Panc1 (cell line): ENCODE results near the gene MAPK11. TPM values are rescaled to one million over a fixed set of nuclear protein-coding genes. Genes with fewer than 3 reads are reported as not detected.
A peak's percentile ranks its signal among the peaks of the same experiment; 100 is the strongest.

Experiments
- ATAC-seq: fragments of 200-7000 bp; cut with Tn5 transposase; 2 replicates; pipeline ENCODE4 v1.9.1; 2020; ENCODE audit warnings: mild to moderate bottlenecking, moderate library complexity
- BruUV-seq: library from RNA; stranded (reverse); fragments of 400-500 nt; replicated peaks from 2 replicates; lab custom pipeline; 2021; lab: Mats Ljungman, UMichigan
- CTCF ChIA-PET: fragments of 300-600 bp; sonication (Branson Sonifier 250); formaldehyde crosslinking; loops from one replicate; lab custom pipeline; 2022; ENCODE audit warnings: antibody characterized with exemption; lab: Charles Lee
- POLR2A ChIA-PET: fragments of 300-600 bp; sonication (Branson Sonifier 250); formaldehyde crosslinking; loops from one replicate; lab custom pipeline; 2022; ENCODE audit warnings: antibody characterized with exemption; lab: Charles Lee
- DNase-seq: peaks from one replicate; pipeline ENCODE4 v3.0.0-alpha.2; 2010; ENCODE audit warnings: low read depth, low spot score
- H3K27ac ChIP-seq: 2 replicates; pipeline ENCODE4 v1.5.1; 2011; ENCODE audit warnings: mild to moderate bottlenecking, low read length, inconsistent platforms
- H3K27me3 ChIP-seq: fragments of 200-500 bp; sonication (Bioruptor generic); 2 replicates; pipeline ENCODE4 v1.6.0; 2014; ENCODE audit warnings: low read length, inconsistent platforms; ENCODE audit not compliant: control insufficient read depth, insufficient read depth
- H3K36me3 ChIP-seq: fragments of 200-500 bp; sonication (Bioruptor generic); 2 replicates; pipeline ENCODE4 v1.5.1; 2014; ENCODE audit warnings: inconsistent platforms, mild to moderate bottlenecking, low read length, moderate library complexity; ENCODE audit not compliant: control insufficient read depth, insufficient read depth
- H3K4me1 ChIP-seq: 2 replicates; pipeline ENCODE4 v1.5.1; 2011; ENCODE audit warnings: inconsistent platforms, mild to moderate bottlenecking, low read length, moderate library complexity; ENCODE audit not compliant: control insufficient read depth, insufficient read depth
- H3K4me3 ChIP-seq, 2 experiments: 2 replicates each; pipeline ENCODE4 v1.5.1; 2011 to 2012; ENCODE audit warnings: low read depth in 2 of 2, low read length in 2 of 2, mild to moderate bottlenecking in 2 of 2, inconsistent platforms in 1 of 2, moderate library complexity in 1 of 2
- H3K9me3 ChIP-seq: fragments of 200-500 bp; sonication (Bioruptor generic); 2 replicates; pipeline ENCODE4 v1.5.1; 2014; ENCODE audit warnings: low read depth, mild to moderate bottlenecking, inconsistent platforms, low read length, moderate library complexity; ENCODE audit not compliant: control insufficient read depth, insufficient read depth
- CTCF ChIP-seq: fragments of 450-650 bp; IDR thresholded peaks from 2 replicates; pipeline ENCODE4 v1.5.1; 2017; ENCODE audit warnings: mild to moderate bottlenecking
- POLR2AphosphoS5 ChIP-seq: IDR thresholded peaks from 2 replicates; pipeline ENCODE4 v1.6.1; 2012; ENCODE audit warnings: mild to moderate bottlenecking, low read depth, low read length, moderate library complexity
- SIN3A ChIP-seq: IDR thresholded peaks from 2 replicates; pipeline ENCODE4 v1.6.1; 2012; ENCODE audit warnings: low read depth, mild to moderate bottlenecking, low read length, moderate library complexity, borderline replicate concordance; ENCODE audit not compliant: insufficient read depth
- TCF7L2 ChIP-seq: IDR thresholded peaks from 2 replicates; pipeline ENCODE4 v1.6.1; 2011; ENCODE audit warnings: mild to moderate bottlenecking, low read depth, low read length, inconsistent platforms
- in situ Hi-C: cut with HindIII; loops from 2 replicates; pipeline ENCODE4 v1.10.0; 2016; ENCODE audit warnings: low sequenced_read_pairs, low pct_unique_long_range_greater_than_20kb
- intact Hi-C: fragments of 100-400 bp; cut with micrococcal nuclease; formaldehyde crosslinking; loops from one replicate; pipeline ENCODE4 v1.10.0; 2022; ENCODE audit not compliant: unreplicated experiment
- total RNA-seq: library from RNA; stranded (reverse); gene quantifications from one replicate; pipeline ENCODE4 v1.2.1, GENCODE V29; 2021; ENCODE audit not compliant: unreplicated experiment
- TF ChIP-seq, protein P1 (sequence below), 2 experiments: IDR thresholded peaks; 2 replicates each; pipeline ENCODE4 v1.6.1; 2011 to 2012; ENCODE audit warnings: low read depth in 2 of 2, control low read depth in 1 of 2, low read length in 1 of 2, mild to moderate bottlenecking in 1 of 2, moderate library complexity in 1 of 2; ENCODE audit not compliant: insufficient read depth in 1 of 2

MAPK11 gene
- total RNA-seq, 1 experiment from 2014 or later, result 77.7 TPM

- H3K27ac ChIP-seq, result peak overlapping the region; percentile 83
- intact Hi-C loops, result no loop called here
Observed at GRCh38 chr22:50302564-50302963, 32.4 kb upstream of the MAPK11 start.

DNA sequence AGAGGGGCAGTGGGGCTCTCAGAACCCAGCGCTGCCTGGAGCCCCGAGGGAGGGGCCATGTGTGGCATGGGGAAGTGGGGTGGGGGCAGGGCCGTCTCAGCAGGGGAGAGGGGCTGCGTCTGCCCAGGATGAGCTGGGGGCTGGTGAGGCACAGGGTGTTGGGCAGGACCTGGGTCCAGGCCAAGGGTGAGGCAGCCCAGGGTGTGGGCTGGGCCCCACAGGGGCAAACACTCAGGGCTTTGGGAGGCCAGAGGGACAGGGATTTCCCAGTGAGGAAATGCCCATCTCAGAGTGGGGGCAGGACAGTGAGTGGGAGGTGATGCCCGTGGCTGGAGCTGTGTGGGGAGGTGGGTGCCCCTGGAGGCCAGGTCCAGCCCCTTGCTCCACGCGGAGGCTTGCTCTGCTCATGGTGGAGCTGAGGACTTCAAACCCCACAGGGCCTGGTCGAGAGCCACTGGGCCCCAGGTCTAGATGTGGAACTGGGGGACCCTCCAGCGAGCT, 31.9 kb upstream of the MAPK11 start:
- TF ChIP-seq, protein P1, sequence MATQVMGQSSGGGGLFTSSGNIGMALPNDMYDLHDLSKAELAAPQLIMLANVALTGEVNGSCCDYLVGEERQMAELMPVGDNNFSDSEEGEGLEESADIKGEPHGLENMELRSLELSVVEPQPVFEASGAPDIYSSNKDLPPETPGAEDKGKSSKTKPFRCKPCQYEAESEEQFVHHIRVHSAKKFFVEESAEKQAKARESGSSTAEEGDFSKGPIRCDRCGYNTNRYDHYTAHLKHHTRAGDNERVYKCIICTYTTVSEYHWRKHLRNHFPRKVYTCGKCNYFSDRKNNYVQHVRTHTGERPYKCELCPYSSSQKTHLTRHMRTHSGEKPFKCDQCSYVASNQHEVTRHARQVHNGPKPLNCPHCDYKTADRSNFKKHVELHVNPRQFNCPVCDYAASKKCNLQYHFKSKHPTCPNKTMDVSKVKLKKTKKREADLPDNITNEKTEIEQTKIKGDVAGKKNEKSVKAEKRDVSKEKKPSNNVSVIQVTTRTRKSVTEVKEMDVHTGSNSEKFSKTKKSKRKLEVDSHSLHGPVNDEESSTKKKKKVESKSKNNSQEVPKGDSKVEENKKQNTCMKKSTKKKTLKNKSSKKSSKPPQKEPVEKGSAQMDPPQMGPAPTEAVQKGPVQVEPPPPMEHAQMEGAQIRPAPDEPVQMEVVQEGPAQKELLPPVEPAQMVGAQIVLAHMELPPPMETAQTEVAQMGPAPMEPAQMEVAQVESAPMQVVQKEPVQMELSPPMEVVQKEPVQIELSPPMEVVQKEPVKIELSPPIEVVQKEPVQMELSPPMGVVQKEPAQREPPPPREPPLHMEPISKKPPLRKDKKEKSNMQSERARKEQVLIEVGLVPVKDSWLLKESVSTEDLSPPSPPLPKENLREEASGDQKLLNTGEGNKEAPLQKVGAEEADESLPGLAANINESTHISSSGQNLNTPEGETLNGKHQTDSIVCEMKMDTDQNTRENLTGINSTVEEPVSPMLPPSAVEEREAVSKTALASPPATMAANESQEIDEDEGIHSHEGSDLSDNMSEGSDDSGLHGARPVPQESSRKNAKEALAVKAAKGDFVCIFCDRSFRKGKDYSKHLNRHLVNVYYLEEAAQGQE (IDR thresholded peaks at IDR 0.05; ENCODE audit: insufficient read depth in 1 of 2, low read depth in 2 of 2, low read length in 1 of 2), result no peak
- TF ChIP-seq POLR2AphosphoS5, result no peak
- no peak for TF ChIP-seq TCF7L2
- TF ChIP-seq SIN3A, result no peak
- no peak for TF ChIP-seq CTCF
- POLR2A ChIA-PET, result interaction anchor here (0.5 kb wide), 1 partner anchor 124 kb away, joined by 3 read pairs; no protein-coding TSS in a partner anchor
- Histone ChIP-seq H3K36me3 (no peaks in the 10 kb centered on the region; the same call in 1 of the 2 replicates), H3K27ac (peak overlapping the region; percentile 83), H3K4me3 (no peak overlapping the region), H3K9me3 (no peaks in the 10 kb centered on the region), H3K4me1 (peaks cover 68% of the 10 kb centered on the region), H3K27me3 (no peaks in the 10 kb centered on the region)
- in situ Hi-C loops (no loop called here), intact Hi-C loops (no loop called here)
- BruUV-seq, result no TSS peak
- CTCF ChIA-PET, result interaction anchor here (0.6 kb wide), 1 partner anchor 39 kb away, joined by 8 read pairs; no protein-coding TSS in a partner anchor
- DNase-seq (no peak), ATAC-seq (no peak)

More at GRCh38 chr22:50302564-50302963, 32.4 kb upstream of the MAPK11 start:
- no peak overlapping the region for H3K4me3 ChIP-seq
- DNase-seq (no peak), ATAC-seq (no peak)
- ChIA-PET CTCF (interaction anchor here (0.6 kb wide), 1 partner anchor 39 kb away, joined by 8 read pairs; no protein-coding TSS in a partner anchor), POLR2A (no interaction called here)
- no TSS peak for BruUV-seq
- peaks cover 63% of the 10 kb centered on the region for H3K4me1 ChIP-seq
- no peaks in the 10 kb centered on the region; the same call in 1 of the 2 replicates for H3K36me3 ChIP-seq
- H3K27me3 ChIP-seq, result no peaks in the 10 kb centered on the region
- no peaks in the 10 kb centered on the region for H3K9me3 ChIP-seq
- in situ Hi-C loops, result no loop called here
- TF ChIP-seq, protein P1 (IDR thresholded peaks at IDR 0.05; ENCODE audit: insufficient read depth in 1 of 2, low read depth in 2 of 2, low read length in 1 of 2), result no peak
- no peak for TF ChIP-seq POLR2AphosphoS5
